Renal pelvis (tissue), 4 donors: ENCODE results near the gene TBC1D3B. TPM values are rescaled to one million over a fixed set of nuclear protein-coding genes. Genes with fewer than 3 reads are reported as not detected.
"Not testable (repeated sequence)": the region's sequence is repeated elsewhere in the genome, so short reads cannot be mapped to it uniquely, and the experiment has no call there.

ENCODE experiments used
- DNase-seq: peaks from one replicate; pipeline ENCODE4 v3.0.0-alpha.2; 2013
- polyA plus RNA-seq, 3 donors: library from polyadenylated mRNA; unstranded; fragments of 120-200 nt; gene quantifications; one replicate each; pipeline ENCODE4 v1.2.1, GENCODE V29; 2013; ENCODE audit not compliant: insufficient read length in 3 of 3

The TBC1D3B gene
- polyA plus RNA-seq, 3 donors, result 8.0 to 22.9 (median 13.6) TPM

DNA sequence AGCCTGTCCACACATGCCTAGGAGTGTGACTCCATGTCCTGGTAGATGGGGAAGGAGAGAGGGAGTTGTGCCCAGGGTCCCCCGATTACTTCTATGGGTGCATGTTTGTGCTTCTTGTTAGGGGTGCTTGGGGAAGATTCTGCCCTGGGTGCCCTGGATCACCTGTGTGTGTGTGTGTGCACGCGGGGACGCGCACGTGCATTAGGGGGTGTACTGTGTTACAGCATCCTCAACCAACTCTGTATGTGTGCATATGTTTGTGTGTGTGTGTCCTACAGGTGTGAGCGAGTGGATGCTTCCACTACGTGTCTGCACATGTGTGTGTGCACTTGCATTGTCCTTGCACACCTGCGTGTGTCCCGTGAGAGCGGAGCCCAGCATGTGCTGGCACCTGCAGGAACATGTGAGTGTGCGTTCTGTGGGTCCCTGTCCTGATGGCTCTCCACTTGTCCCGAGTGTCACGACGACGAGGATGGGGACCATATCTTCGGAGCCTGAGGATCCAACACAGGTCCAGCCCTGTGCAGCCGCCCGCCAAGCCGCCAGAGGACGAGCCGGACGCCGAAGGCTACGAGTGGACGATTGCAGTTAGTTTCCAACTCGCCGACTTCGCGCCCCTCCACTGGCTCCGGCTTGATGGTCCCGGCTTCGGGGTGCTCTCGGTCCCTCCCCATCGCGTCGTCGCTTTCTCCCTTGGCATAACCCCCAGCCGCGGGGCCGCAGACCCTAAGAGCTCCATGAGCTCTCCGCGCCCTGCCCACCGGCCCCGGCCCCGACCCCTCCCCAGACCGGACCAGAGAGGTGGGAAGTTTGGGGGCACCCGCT lies 6.0 kb upstream of the TBC1D3B start:
- DNase-seq, result no peak

DNA sequence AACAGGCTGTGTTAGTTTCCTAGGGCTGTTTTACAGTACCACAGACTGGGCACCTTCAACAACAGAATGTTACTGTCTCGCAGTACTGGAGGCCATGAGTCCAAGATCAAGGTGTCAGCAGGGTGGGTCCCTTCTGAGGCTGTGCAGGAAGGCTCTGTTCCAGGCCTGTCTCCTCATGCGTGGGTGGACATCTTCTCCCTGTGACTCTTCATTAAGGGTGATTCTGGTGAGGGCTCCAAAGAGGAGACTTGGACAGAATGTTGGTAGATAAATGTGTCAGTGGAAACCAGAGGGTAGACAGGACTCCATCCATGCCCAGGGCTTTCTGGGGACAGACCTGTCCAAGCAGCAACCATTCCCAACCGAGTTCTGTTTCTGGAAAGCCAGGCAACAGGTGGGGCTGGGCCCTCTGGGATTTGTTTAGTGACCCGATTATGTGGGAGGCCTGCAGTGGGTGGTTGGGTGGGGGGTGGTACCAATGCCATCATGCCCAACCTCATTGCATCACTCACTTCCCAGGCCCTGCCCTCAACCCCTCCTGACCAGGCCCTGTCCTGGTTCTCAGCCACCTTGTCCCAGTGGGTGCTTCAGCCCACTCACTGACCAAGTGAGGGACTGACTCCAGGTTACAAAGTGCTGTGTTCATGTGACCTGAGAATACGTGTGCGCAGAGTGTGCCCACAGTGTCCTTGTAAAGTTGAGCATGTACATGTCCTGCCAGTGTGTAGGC lies 5.2 kb upstream of the TBC1D3B start:
- not testable (repeated sequence) for DNase-seq

DNA sequence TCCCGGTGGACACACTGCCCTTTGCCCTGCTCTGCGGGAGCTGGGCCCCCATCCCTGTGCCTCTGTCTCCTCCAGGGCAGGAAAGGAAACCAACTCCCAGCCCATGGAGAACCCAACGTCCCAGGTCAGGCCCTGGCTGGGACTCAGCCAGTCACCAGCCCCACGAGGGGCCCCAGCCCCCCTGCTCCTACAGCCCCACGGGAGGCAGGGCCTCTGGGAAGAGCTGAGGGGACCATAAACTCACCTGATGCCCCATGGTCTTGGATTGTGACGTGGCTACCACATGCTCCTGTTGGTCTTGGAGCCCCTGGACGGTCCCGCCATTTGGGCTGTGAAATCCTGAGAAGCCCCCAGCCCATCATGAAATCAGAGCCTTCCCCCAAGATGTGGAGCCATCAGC lies 7.6 kb downstream of the TBC1D3B start:
- not testable (repeated sequence) for DNase-seq

DNA sequence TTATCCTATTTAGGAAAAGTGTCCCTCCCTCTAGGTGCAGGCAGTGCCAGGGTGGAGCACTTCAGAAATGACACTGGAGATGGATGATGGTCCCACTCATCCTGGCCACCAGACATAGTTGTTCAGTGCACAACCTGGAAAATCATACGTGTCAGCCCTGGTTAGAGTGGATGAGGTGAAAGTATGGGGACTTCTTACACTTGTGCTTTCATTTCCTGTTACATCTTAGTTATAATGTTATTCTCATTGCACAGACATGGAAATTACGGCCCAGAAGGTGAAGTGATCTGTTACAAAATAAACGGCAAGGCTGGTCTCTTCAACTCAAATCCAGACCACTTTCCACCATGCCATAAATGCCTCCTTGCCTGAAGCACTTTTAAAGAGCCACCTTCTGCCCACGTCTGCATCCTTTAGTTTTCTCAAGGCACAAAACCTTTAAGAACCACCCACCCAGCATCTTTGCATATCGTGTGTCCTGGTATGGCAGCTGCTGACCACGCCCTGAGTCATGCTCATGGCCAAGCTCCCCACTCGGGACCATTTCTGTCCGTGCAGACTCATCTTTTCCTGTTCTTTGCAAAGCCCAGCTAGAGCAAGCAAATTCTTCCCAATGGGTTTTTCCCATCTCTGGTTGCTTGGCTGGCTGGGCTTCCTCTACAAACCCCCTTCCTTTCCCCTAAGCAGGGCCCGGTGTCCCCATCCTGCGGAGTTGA lies 22.4 kb downstream of the TBC1D3B start:
- DNase-seq, result no peak

DNA sequence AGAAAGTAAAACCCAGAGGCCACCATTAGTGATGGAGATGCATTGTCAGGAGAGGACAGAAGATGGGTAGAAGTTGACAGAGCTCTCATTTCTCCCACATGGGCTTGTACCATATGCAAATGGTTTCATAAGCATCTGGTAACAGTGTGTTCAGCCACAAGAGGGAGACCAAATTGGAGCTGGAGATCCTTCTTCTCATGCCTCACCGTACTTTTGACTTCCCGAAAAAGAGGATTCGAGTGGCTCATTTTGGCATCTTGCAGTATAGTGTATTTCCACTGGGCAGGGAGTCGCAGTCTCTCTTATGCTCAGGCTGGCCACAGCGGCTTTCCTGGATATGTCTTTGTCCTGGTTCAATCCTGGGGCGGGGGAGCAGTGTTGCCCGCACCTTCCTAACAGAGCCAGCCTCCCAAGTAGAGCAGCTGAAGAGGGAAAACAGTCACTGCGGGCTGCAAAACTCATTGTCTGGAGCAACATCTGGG lies 23.8 kb downstream of the TBC1D3B start:
- no peak for DNase-seq

DNA sequence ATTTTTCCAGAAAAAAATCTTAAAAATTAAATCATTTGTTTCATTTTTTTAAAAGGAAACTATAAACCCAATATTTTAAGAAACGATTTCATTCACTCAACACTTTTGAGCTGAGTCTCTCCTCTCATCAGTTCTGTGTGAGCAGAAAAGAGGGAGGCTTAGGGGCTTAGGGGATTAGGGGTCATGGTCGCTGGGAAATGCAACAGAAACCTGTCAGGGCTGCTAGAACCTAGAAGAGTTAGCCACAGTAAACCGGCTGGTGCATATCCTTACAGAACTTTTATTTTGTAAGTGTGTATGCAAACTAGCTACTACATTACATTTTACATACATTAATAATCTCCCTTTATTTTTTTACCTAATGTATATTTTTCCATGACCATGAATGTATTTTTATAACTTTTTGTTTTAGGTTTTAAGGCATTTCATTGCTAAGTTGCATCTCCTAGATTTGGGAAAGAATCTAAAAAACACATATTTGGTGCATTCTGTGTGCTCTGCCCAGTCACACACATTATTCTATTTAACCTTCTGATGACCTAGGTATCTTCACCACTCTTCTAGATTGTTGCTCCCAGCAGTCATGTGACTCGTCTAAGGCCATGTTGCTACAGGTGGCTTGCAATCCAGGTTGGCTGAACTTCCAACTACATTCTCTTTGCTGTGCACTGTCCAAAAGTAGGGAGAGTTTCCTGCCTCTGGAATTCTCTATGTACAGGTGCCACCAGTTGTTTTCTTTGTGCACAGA lies 24.4 kb downstream of the TBC1D3B start:
- no peak for DNase-seq

DNA sequence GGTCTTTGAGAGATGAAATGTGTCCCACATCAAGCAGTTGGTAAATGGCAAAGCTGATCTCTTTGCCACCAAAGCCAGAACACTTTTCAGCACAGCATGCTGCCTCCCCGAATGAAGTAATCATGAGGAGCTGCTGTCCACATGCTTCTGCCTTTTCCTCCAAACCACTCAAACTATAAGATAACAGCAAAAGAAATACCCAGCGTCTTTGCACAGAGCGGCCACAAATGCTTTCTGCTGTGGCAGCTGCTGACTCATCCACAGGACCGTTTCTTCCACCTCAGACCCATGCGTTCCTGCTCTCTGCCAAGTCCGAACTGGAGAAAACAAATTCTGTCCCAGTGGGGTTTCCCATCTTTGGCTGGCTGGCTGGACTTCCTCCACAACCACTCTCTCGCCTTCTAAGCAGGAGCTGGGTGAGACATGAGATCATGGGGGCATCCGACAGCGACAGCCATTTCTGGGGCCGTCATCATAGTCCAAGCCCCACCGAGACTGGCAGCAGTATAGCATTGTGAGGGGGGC lies 27.1 kb downstream of the TBC1D3B start:
- no peak for DNase-seq

DNA sequence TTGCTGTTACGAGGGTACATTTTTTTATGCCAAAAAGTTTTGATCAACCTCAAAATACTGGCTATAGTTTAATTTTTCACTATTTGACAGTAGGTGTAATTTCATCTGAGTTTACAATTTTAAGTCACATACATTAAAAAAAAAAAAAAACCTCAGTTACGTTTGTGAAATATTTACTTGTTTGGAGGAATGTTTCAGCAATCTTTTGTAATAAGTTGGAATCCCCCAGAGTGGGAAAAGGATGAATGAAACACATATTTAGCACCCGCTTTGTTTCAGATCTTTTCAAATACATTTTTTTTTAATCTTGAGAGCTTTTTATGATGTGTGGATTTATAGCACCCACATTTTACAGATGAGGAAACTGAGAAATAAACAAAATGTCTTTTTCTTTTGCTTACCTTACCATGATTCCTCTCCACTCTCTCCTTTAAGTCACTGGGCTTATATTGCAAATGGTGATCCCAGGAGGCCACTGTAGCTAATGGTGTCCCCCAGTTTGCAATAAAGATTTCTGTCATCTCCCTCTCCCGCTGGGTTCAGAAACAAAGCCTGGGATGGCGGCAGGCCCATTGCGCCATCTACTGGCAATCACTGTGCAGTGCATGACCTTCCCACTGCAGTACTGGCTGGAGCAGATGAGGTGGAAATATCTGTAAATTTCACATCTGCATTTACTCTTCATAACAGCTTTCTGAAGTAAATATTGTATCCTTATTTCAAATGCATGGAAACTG lies 27.7 kb downstream of the TBC1D3B start:
- DNase-seq, result peak; percentile 41

DNA sequence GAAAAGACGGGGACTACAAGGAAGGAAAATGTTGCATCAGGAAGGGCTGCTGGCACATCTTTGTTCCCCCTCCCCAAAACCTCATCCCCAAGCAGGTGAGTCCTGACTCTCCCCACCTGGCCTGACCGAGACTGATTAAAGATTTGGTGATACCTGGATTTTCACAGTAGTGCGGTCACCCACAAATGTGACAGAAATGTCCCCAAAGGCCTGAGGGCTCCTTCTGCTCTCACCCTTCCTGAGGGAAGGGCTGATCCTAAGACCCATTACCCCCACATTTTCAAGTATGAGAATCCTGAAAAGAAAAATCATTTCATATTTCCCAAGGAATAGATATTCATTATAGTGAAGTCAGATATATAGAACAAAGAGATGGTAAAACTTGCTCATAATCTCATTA lies 28.8 kb downstream of the TBC1D3B start:
- DNase-seq, result no peak

DNA sequence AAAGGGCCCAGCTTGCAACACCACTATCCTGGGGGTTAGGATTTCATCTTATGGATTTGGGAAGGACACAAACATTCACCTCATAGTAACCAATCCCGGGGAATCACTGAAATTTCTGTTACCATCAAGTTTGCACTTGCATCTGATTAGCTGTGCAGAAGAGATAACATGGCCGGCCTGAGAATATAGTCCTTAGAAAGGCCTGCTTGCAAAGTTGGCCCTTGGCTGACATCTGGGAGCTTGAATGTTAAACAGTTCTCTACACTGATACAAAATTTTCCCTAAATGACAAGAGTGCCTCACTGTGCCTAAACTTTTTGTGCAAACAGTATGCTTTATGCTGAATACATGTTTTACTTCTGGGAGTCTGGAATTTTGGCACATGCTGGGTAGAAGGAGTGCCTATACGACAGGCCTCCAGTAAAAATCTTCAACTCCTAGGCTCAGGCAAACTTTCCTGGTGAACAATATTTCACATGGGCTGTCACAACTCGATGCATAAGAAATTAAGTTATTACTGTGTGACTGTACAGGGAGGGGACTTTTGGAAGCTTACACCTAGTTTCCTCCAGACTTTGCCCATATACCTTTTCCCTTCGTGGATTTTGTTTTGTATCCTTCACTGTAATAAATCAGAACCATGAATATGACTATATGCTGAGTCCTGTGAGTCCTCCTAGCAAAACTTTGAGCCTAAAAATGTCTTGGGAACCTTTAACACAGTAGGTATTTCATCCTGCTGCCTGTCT lies 31.3 kb downstream of the TBC1D3B start:
- no peak for DNase-seq

DNA sequence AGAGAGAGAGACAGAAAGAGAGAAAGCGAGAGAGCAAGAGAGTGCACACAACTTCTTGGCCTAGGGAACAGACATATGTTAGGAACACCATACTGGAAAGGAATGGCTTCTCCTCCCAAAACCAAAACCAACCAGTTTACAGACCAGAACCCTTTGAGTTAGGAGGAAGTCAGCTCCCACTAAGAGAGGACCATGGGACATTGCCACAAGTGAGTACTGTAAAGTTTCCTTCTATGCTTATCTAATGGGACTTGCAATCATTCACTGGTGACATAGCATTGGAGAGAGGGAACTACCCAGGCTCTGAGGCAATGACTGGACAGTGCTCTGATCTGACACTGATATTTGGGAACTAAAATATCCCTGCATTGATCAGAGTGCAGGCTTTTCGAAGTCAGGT lies 32.4 kb downstream of the TBC1D3B start:
- no peak for DNase-seq

DNA sequence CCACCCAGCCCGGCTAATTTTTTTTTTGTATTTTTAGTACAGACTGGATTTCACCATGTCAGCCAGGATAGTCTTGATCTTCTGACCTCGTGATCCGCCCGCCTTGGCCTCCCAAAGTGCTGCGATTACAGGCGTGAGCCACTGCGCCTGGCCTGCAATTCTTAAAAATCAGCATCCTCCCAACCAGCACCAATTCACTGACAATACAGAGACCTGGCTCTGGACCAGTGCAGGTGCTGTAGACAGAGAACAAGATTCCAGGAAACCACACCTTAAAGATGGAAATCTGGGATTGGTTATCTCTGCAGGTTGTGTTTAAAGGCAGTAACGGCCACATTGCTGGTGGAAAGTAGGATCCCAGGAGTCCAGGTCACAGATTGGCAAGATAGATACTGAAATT lies 33.6 kb downstream of the TBC1D3B start:
- DNase-seq, result no peak

DNA sequence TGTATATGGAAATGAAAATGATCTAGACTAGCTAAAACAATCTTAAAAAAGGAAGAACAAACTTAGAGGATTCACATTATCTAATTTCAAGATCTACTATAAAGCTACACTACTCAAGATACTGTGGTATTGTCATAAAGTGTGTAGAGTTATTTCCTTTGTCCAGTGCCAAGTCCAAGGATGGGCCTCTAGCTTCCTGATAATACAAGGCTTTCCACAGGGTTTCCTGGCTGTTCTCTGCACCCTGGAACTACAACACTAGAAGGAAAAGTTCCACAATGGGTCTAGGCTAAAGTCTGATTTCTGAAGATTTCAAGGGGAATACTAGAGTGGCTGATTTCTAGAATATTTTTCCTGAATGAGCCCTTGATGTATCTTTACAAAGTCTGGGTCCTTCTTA lies 34.2 kb downstream of the TBC1D3B start:
- DNase-seq, result no peak

DNA sequence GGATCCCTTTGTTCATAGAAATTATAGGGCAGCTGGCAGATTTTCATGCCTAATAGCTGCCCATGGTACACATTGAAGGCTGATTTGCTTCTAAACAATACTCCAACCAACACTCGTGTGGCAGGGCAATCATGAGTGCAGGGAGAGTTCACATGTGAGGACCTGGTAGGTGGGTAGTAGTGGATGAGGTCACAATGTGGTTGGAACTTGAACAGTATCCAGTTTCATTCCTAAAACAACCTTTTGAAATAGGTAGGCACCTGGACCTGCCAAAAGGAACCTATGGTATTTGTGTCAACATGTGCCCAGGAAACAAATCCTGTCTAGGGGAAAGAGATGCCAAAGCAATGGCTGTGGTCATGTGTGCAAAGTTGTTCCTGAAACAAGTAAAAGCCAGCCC lies 40.0 kb downstream of the TBC1D3B start:
- no peak for DNase-seq

DNA sequence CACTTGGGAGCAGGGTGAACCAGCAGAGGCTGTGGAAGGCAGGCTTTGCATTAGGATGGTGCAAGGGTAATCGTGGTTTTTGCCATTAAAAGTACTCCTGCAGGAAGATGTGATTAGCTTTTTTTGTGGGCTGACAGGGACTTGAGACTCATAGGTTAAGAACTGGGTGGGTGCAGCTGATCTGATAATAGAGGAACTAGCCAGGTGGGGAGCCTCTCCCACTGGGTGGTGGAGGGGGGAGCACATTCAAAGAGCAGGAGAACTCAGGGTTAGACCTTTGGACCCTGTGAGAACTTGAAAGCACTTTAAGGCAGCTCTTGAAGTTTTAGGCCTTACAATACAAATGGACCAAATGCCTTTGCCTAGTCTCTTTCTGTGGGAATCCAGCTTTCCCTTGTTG lies 40.4 kb downstream of the TBC1D3B start:
- DNase-seq, result no peak

DNA sequence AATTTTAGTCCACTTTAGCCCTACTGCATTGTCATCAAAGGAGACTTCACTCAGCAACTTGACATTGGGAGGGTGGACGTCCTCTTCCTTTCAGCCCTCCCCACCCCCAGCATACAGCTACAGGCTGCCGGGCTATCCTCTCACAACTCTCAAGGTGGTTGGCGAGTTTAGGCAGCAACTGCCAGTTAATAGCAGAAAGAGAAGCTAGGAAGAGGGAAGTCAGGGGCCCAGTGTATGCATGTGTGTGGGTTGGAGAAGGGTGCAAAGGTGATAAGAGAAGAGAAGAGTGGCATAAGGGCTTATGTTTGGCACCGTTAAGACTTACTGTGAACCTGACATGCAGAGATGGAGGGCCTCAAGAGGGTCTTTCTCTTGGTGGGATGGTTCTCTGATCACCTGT lies 41.0 kb downstream of the TBC1D3B start:
- DNase-seq, result no peak

DNA sequence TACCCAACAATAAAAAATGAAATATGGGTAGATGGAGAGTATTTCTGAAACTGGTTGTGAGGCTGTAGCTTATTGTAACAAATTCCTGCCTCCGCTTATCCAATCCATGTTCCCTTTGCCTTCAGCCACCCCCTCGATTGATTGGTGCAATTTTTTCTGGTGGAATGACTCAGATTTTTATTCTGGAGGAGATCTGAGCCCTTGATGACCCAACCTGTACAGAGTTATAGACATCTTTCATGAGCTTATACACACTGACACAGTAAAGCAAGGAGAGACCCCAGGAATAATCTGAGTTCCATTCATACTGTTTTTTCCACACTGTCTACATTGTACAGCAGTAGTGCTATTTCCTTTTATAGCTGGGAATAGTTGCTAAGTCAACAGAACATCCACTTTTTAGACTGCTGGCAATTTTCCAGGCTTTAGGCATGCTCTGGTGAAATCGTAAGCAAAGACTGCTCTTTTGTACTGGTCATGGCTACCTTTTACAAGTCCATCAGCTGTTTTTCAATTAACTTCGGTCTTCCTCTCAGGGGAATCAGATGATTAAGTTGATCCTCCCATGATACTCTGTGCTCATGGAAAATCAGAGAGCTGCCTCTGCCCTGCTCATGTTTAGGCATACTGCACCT lies 42.7 kb downstream of the TBC1D3B start:
- peak; percentile 57 for DNase-seq

DNA sequence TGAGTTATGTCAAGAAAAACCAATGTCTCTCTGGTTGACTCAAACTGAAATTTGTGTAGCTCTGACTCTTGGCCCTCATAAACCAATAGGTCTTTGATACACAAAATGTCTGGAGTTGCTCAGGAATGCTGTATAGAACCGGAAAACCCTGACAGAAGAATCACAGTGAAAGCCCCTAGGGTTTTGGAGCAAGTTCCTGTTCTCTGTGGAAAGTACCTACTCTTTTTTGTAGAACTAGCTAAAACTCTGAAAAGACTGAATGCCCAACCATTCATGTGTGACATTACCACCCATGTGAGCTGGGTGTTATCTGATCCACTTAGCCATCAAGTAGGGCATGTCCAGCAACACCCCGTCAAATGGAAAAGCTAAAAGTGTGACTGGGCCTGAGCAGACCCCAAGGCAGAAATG lies 44.0 kb downstream of the TBC1D3B start:
- peak; percentile 9 for DNase-seq

DNA sequence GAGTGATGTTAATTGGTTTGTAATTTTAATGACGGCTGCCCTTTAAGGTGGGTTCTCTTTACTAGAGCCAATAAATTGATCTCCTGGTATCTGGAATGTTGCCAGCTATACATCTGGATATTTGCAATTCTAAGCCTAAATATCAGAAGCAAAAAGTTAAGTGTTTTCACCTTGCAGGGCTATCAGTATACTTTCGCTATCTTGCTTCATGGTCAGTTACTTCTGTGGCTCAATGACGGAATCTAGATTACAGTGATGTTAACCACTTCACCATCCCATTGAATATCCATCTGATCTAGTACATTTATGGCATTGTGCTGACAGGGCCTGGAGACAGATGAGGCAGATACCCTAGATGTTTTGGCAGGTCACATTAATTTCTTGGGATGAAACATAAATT lies 44.5 kb downstream of the TBC1D3B start:
- no peak for DNase-seq

DNA sequence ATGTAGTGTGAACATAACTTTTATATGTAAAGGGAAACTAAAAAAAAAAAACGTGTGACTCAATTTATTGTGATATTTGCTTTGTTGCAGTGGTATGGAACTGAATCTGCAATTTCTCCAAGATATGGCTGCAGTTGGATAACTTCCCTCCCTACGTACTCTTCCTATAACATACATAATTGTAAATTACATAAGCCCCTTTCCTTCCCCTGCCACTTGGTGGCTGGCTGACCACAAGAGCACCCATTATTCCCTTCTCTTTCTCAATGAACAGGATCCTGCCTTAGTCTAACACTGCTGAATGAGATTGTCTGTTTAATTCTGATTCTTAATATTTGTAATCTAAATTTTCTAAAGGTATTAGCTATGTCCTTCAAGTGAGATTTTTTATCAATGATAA lies 45.0 kb downstream of the TBC1D3B start:
- no peak for DNase-seq
